Colon (tissue), 2 donors: Measurements from ENCODE around the gene NR2F1.

Experiments
- FAIRE-seq: peaks from 2 replicates; lab custom pipeline; 2012; peaks lifted over from hg19 to GRCh38; lab: Jason Lieb, UNC
- donor health status: control.
- donor health status: control.

The NR2F1 gene

GRCh38 chr5:93591323-93591945, 8.4 kb downstream of the NR2F1 start:
- FAIRE-seq: no peak

- no peak for FAIRE-seq
Observed at GRCh38 chr5:93592883-93593282, 9.9 kb downstream of the NR2F1 start.

GRCh38 chr5:93593476-93594131, 10.6 kb downstream of the NR2F1 start:
- FAIRE-seq: no peak

- FAIRE-seq: no peak
Observed at GRCh38 chr5:93594591-93595419, 11.8 kb downstream of the NR2F1 start.

- no peak for FAIRE-seq
Observed at GRCh38 chr5:93595420-93596147, 12.6 kb downstream of the NR2F1 start.

- FAIRE-seq: no peak
Observed at GRCh38 chr5:93596310-93596675, 13.3 kb downstream of the NR2F1 start.

- FAIRE-seq: no peak
Observed at GRCh38 chr5:93596676-93597490, 13.9 kb downstream of the NR2F1 start.

GRCh38 chr5:93598091-93599000, 15.3 kb downstream of the NR2F1 start:
- FAIRE-seq: no peak

GRCh38 chr5:93599001-93599379, 16.0 kb downstream of the NR2F1 start:
- FAIRE-seq: no peak

- FAIRE-seq: no peak
Observed at GRCh38 chr5:93599399-93600120, 16.5 kb downstream of the NR2F1 start.

- FAIRE-seq: no peak
Observed at GRCh38 chr5:93600409-93601070, 17.5 kb downstream of the NR2F1 start.

GRCh38 chr5:93601071-93601801, 18.2 kb downstream of the NR2F1 start:
- no peak for FAIRE-seq

GRCh38 chr5:93601802-93602155, 18.8 kb downstream of the NR2F1 start:
- no peak for FAIRE-seq

- no peak for FAIRE-seq
Observed at GRCh38 chr5:93602241-93603077, 19.4 kb downstream of the NR2F1 start.

- no peak for FAIRE-seq
Observed at GRCh38 chr5:93603078-93603792, 20.2 kb downstream of the NR2F1 start.

GRCh38 chr5:93603793-93604643, 21.0 kb downstream of the NR2F1 start:
- FAIRE-seq: no peak
